CD8-positive, alpha-beta memory T cell (primary cell): ENCODE results near the gene KLHL3. TPM values are rescaled to one million over a fixed set of nuclear protein-coding genes. Genes with fewer than 3 reads are reported as not detected.

ENCODE experiments used
- CTCF ChIA-PET: fragments of 350-600 bp; sonication (Branson Sonifier 250); formaldehyde crosslinking; loops from one replicate; lab custom pipeline; 2021; ENCODE audit warnings: antibody characterized with exemption; lab: Charles Lee
- POLR2A ChIA-PET: fragments of 350-600 bp; sonication (Branson Sonifier 250); formaldehyde crosslinking; loops from one replicate; lab custom pipeline; 2021; ENCODE audit warnings: antibody characterized with exemption; lab: Charles Lee
- DNase-seq, 5 donors: peaks; one replicate each; pipeline versions ENCODE4 v3.0.0 to v3.0.0-alpha.2; 2020 to 2022; ENCODE audit warnings: mixed read lengths in 1 of 5
- H3K27ac ChIP-seq: one replicate; pipeline ENCODE4 v1.7.0; 2013; ENCODE audit warnings: low read depth, mild to moderate bottlenecking, low read length, moderate library complexity
- H3K27me3 ChIP-seq: 2 replicates; pipeline ENCODE4 v1.7.0; 2013; ENCODE audit warnings: low read length, mild to moderate bottlenecking; ENCODE audit not compliant: insufficient read depth, poor library complexity, severe bottlenecking
- H3K36me3 ChIP-seq: 2 replicates; pipeline ENCODE4 v1.7.0; 2013; ENCODE audit warnings: mild to moderate bottlenecking, low read length, moderate library complexity; ENCODE audit not compliant: insufficient read depth
- H3K4me1 ChIP-seq: 2 replicates; pipeline ENCODE4 v1.7.0; 2013; ENCODE audit warnings: mild to moderate bottlenecking, low read length, moderate library complexity; ENCODE audit not compliant: insufficient read depth
- H3K4me3 ChIP-seq: 2 replicates; pipeline ENCODE4 v1.7.0; 2013; ENCODE audit warnings: mild to moderate bottlenecking, low read length
- H3K9me3 ChIP-seq: 2 replicates; pipeline ENCODE4 v1.7.0; 2013; ENCODE audit warnings: mild to moderate bottlenecking, low read length
- H3K27ac Mint-ChIP-seq, 8 donors: one replicate each; pipeline ENCODE4 v1.8.0; 2020 to 2021; ENCODE audit warnings: mixed read lengths in 8 of 8, mild to moderate bottlenecking in 6 of 8, inconsistent platforms in 3 of 8, moderate library complexity in 3 of 8
- H3K27me3 Mint-ChIP-seq, 2 donors: one replicate each; pipeline ENCODE4 v1.8.0; 2020 to 2021; ENCODE audit warnings: mixed read lengths in 2 of 2, mild to moderate bottlenecking in 1 of 2, moderate library complexity in 1 of 2
- H3K36me3 Mint-ChIP-seq, 3 donors: one replicate each; pipeline ENCODE4 v1.8.0; 2020 to 2021; ENCODE audit warnings: mixed read lengths in 3 of 3, inconsistent platforms in 1 of 3, mild to moderate bottlenecking in 1 of 3
- H3K4me1 Mint-ChIP-seq, 3 donors: one replicate each; pipeline ENCODE4 v1.8.0; 2020 to 2021; ENCODE audit warnings: mixed read lengths in 3 of 3, inconsistent platforms in 1 of 3, mild to moderate bottlenecking in 1 of 3
- H3K4me3 Mint-ChIP-seq, 7 donors: one replicate each; pipeline ENCODE4 v1.8.0; 2020 to 2021; ENCODE audit warnings: mixed read lengths in 7 of 7, mild to moderate bottlenecking in 6 of 7, moderate library complexity in 4 of 7, inconsistent platforms in 2 of 7
- H3K9me3 Mint-ChIP-seq, 5 donors: one replicate each; pipeline ENCODE4 v1.8.0; 2020 to 2022; ENCODE audit warnings: mixed read lengths in 5 of 5, mild to moderate bottlenecking in 3 of 5, moderate library complexity in 2 of 5, inconsistent platforms in 1 of 5
- polyA plus RNA-seq: library from polyadenylated mRNA; unstranded; fragments of 300-500 nt; fragmentation: Illumina TruSeq; gene quantifications from one replicate; pipeline ENCODE4 v1.2.3, GENCODE V29; 2021
- total RNA-seq, 2 experiments: library from RNA; stranded (reverse); gene quantifications; one replicate each; pipeline ENCODE4 v1.2.3, GENCODE V29; 2021

Gene KLHL3
- total and polyA plus RNA-seq, 3 experiments from 2014 or later, result 2.7 to 3.4 (median 3.3) TPM

DNA sequence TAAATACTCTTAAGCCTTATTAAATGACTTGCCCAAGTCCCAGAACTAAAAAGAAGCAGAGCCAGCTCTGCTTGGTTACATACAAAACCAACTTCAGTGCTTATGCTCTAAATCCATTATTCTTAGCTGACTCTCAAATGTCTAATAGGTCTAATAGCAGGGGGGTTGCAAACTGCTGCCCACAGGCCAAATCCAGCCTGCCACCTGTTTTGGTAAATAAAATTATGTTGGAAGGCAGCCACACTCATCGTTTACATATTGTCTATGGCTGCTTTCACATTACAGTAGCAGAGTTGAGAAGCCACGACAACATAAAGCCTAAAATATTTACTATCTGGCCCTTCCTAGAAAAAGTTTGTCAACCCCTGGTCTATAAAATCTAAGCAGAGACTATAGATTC lies 69.0 kb downstream of the KLHL3 start:
- POLR2A ChIA-PET, result interaction anchor here (1.5 kb wide), 1 partner anchor 87 kb away, joined by 6 read pairs; no protein-coding TSS in a partner anchor
- Mint-ChIP-seq H3K36me3 (peaks cover 0 to 13% (median 8%) of the 10 kb centered on the region in 3 donors), H3K27me3 (no peaks in the 10 kb centered on the region), H3K4me3 (no peak overlapping the region), H3K9me3 (no peaks in the 10 kb centered on the region), H3K4me1 (peaks cover 11 to 15% (median 14%) of the 10 kb centered on the region in 3 donors), H3K27ac (peak overlapping the region in 2 of 8 donors; percentile 48 to 93)
- Histone ChIP-seq H3K4me3 (no peak overlapping the region), H3K27ac (no peak overlapping the region), H3K27me3 (no peaks in the 10 kb centered on the region), H3K9me3 (no peaks in the 10 kb centered on the region), H3K36me3 (no peaks in the 10 kb centered on the region), H3K4me1 (peaks cover 12% of the 10 kb centered on the region)
- CTCF ChIA-PET, result interaction anchor here (1.3 to 4.5 kb wide), 4 partner anchors 11 to 75 kb away, joined by 3 to 29 read pairs (median 4); partner anchors contain the start of gene KLHL3
- no peak for DNase-seq

DNA sequence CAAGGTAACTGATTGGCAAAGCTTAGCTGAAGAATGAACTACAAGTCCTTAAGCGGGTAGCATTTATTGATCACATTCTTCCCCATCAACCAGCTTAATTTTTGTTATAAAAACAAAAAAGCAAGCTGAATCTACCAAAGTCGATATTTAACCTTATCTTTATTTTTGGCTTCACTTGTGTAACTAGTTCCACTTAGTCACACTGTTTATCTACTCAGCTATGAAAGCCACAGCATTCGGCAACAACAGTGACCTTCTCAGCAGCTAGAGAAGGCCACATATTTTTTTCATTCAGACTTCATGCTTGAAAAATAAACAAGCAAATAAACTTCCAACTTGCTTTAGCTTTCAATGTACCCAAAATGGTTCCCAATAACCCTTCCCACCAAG lies 69.4 kb downstream of the KLHL3 start:
- CTCF ChIA-PET, result interaction anchor here (1.3 to 4.5 kb wide), 4 partner anchors 11 to 75 kb away, joined by 3 to 29 read pairs (median 4); partner anchors contain the start of gene KLHL3
- no peak for DNase-seq
- no peaks in the 10 kb centered on the region for H3K36me3 ChIP-seq
- H3K4me3 Mint-ChIP-seq, result no peak overlapping the region
- peaks cover 12% of the 10 kb centered on the region for H3K4me1 ChIP-seq
- no peak overlapping the region for H3K27ac ChIP-seq
- H3K9me3 ChIP-seq, result no peaks in the 10 kb centered on the region
- POLR2A ChIA-PET, result interaction anchor here (1.5 kb wide), 1 partner anchor 87 kb away, joined by 6 read pairs; no protein-coding TSS in a partner anchor
- H3K9me3 Mint-ChIP-seq, result no peaks in the 10 kb centered on the region
- H3K27me3 Mint-ChIP-seq, result no peaks in the 10 kb centered on the region
- peak overlapping the region in 4 of 8 donors; percentile 12 to 93 (median 60) for H3K27ac Mint-ChIP-seq
- peaks cover 11 to 15% (median 14%) of the 10 kb centered on the region in 3 donors for H3K4me1 Mint-ChIP-seq
- H3K4me3 ChIP-seq, result no peak overlapping the region
- peaks cover 0 to 9% (median 8%) of the 10 kb centered on the region in 3 donors for H3K36me3 Mint-ChIP-seq
- H3K27me3 ChIP-seq, result no peaks in the 10 kb centered on the region

DNA sequence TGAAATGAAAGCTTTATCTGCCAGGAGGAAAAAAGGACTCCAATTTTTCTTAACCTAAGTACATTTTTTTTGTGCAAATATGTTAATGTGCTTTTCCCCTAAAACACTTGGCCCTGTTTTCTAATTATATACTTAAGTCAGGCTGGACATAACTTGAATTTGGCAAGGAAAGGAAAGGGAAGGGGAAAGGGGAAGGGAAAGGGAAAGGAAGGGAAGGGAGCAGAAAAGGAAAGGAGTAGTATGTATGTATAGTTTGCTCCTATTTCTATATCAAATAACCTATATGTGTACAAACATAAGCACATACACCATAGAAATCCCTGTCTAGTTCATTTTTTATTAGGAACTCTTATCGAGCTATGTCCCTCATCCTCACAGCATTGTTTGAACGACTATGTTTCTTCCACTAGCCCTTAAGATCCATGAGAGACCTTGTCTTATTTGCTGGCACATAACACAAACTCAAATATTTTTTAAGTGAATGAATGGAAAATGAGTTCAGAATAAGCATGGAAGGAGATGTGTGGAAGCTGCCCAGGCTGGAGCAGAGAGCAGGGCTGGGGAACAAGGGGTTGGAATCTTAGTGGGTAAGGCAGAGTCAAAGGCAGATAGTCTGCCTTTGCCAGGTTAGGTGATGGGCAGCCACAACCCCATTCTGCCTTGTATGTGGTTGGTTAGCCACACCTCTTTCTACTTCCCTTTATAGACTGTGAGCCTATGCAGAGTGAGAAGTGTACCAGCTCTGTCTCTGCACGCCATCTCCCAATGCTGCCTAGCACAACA lies 70.0 kb downstream of the KLHL3 start:
- peaks cover 0 to 6% (median 5%) of the 10 kb centered on the region in 3 donors for H3K36me3 Mint-ChIP-seq
- H3K36me3 ChIP-seq, result no peaks in the 10 kb centered on the region
- H3K4me3 Mint-ChIP-seq, result no peak overlapping the region
- H3K27ac ChIP-seq, result no peak overlapping the region
- peak overlapping the region in 4 of 8 donors; percentile 12 to 93 (median 67) for H3K27ac Mint-ChIP-seq
- peak in 3 of 5 donors; percentile 26 to 53 (median 52) for DNase-seq
- peaks cover 12% of the 10 kb centered on the region for H3K4me1 ChIP-seq
- no peaks in the 10 kb centered on the region for H3K9me3 ChIP-seq
- no peaks in the 10 kb centered on the region for H3K9me3 Mint-ChIP-seq
- POLR2A ChIA-PET, result interaction anchor here (1.5 kb wide), 1 partner anchor 88 kb away, joined by 6 read pairs; no protein-coding TSS in a partner anchor
- CTCF ChIA-PET, result interaction anchor here (1.3 to 4.5 kb wide), 4 partner anchors 10 to 76 kb away, joined by 3 to 29 read pairs (median 4); partner anchors contain the start of gene KLHL3
- no peak overlapping the region for H3K4me3 ChIP-seq
- no peaks in the 10 kb centered on the region for H3K27me3 ChIP-seq
- peaks cover 11 to 15% (median 14%) of the 10 kb centered on the region in 3 donors for H3K4me1 Mint-ChIP-seq
- H3K27me3 Mint-ChIP-seq, result no peaks in the 10 kb centered on the region

GRCh38 chr5:137660349-137660817 lies 75.5 kb downstream of the KLHL3 start:
- ChIA-PET POLR2A (interaction anchor here (1.0 to 2.0 kb wide), 2 partner anchors 81 to 94 kb away, joined by 4 to 6 read pairs; partner anchors contain the start of gene HNRNPA0), CTCF (interaction anchor here (0.6 to 5.6 kb wide), 26 partner anchors 9 to 473 kb away, joined by 3 to 170 read pairs (median 4); partner anchors contain the start of gene KLHL3)
- Histone ChIP-seq H3K27me3 (no peaks in the 10 kb centered on the region), H3K27ac (no peak overlapping the region), H3K4me1 (no peaks in the 10 kb centered on the region), H3K9me3 (no peaks in the 10 kb centered on the region), H3K36me3 (no peaks in the 10 kb centered on the region), H3K4me3 (no peak overlapping the region)
- Mint-ChIP-seq H3K4me3 (no peak overlapping the region), H3K27ac (no peak overlapping the region), H3K9me3 (no peaks in the 10 kb centered on the region), H3K27me3 (no peaks in the 10 kb centered on the region), H3K4me1 (peaks cover 3 to 7% (median 7%) of the 10 kb centered on the region in 3 donors), H3K36me3 (peaks cover 0 to 20% (median 8%) of the 10 kb centered on the region in 3 donors)
- DNase-seq, result peak; percentile 46 to 76 (median 47)

DNA sequence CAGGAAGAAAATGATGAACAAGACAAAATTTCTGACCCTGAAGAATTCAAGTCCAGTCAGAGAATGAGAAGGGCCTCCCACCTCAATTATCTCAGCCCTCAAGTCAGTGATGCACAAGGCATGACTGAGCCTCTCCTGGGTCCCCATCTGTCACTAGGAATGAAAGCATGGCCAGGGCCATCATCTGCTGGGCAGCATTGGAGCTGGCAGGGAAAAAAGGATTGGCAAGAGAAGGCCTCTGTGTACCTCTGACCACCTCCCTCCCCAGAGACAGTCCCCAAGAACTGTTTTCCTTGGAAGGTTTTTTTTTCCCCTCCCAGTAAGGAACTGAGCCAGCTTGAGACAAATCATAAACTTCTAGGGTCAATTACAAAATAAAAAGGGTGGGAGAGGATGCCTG lies 76.7 kb downstream of the KLHL3 start:
- Mint-ChIP-seq H3K9me3 (no peaks in the 10 kb centered on the region), H3K27me3 (no peaks in the 10 kb centered on the region), H3K4me1 (peaks cover 3 to 7% (median 7%) of the 10 kb centered on the region in 3 donors), H3K4me3 (no peak overlapping the region), H3K27ac (peak overlapping the region in 1 of 8 donors; percentile 42), H3K36me3 (peaks cover 0 to 20% (median 12%) of the 10 kb centered on the region in 3 donors)
- Histone ChIP-seq H3K27ac (no peak overlapping the region), H3K4me3 (no peak overlapping the region), H3K36me3 (no peaks in the 10 kb centered on the region), H3K9me3 (no peaks in the 10 kb centered on the region), H3K4me1 (no peaks in the 10 kb centered on the region), H3K27me3 (no peaks in the 10 kb centered on the region)
- ChIA-PET CTCF (interaction anchor here (1.0 to 5.6 kb wide), 5 partner anchors 42 to 92 kb away, joined by 3 to 170 read pairs (median 5); partner anchors contain the start of gene KLHL3), POLR2A (interaction anchor here (2.0 kb wide), 1 partner anchor 83 kb away, joined by 6 read pairs; no protein-coding TSS in a partner anchor)
- DNase-seq, result no peak

DNA sequence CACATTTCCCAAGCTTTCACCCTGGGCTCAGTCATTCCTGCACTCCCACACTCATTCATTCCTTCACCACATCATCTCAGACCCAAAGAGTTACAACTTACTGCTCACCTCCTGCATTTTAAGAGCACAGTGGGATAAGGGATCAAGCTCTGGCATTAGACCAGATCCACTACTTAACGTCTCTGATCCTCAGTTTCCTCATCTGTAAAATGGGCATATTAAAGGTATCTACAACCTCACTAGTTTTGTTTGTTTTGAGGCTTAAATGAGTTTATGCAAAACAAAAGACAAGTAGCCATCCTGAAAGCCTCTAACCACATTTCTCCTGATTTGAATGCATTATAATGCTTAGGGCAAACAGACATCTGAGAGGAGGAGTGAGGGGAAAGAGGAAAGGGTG lies 77.6 kb downstream of the KLHL3 start:
- Histone ChIP-seq H3K4me1 (no peaks in the 10 kb centered on the region), H3K36me3 (no peaks in the 10 kb centered on the region), H3K4me3 (no peak overlapping the region), H3K27me3 (no peaks in the 10 kb centered on the region), H3K27ac (no peak overlapping the region), H3K9me3 (no peaks in the 10 kb centered on the region)
- POLR2A ChIA-PET, result no interaction called here
- CTCF ChIA-PET, result interaction anchor here (1.0 to 5.6 kb wide), 4 partner anchors 41 to 93 kb away, joined by 3 to 170 read pairs (median 22); partner anchors contain the start of gene KLHL3
- Mint-ChIP-seq H3K27ac (no peak overlapping the region), H3K4me3 (no peak overlapping the region), H3K27me3 (no peaks in the 10 kb centered on the region), H3K36me3 (peaks cover 0 to 23% (median 12%) of the 10 kb centered on the region in 3 donors), H3K9me3 (no peaks in the 10 kb centered on the region), H3K4me1 (peaks cover 3 to 7% (median 7%) of the 10 kb centered on the region in 3 donors)
- no peak for DNase-seq

- Mint-ChIP-seq H3K36me3 (peaks cover 4 to 28% (median 15%) of the 10 kb centered on the region in 3 donors), H3K27ac (no peak overlapping the region), H3K4me1 (peaks cover 3 to 7% (median 7%) of the 10 kb centered on the region in 3 donors), H3K9me3 (no peaks in the 10 kb centered on the region), H3K4me3 (no peak overlapping the region), H3K27me3 (no peaks in the 10 kb centered on the region)
- H3K4me3 ChIP-seq, result no peak overlapping the region
- no peaks in the 10 kb centered on the region for H3K4me1 ChIP-seq
- no peaks in the 10 kb centered on the region for H3K36me3 ChIP-seq
- POLR2A ChIA-PET, result no interaction called here
- no peaks in the 10 kb centered on the region for H3K27me3 ChIP-seq
- no peaks in the 10 kb centered on the region for H3K9me3 ChIP-seq
- CTCF ChIA-PET, result interaction anchor here (1.0 kb wide), 1 partner anchor 474 kb away, joined by 3 read pairs; no protein-coding TSS in a partner anchor
- no peak for DNase-seq
- H3K27ac ChIP-seq, result no peak overlapping the region
Measured at GRCh38 chr5:137657073-137657472, 78.8 kb downstream of the KLHL3 start.
